Loucy (cell line): Measurements from ENCODE around the gene SECISBP2.

ENCODE experiments used
- H2AFZ ChIP-seq: fragments of 200-600 bp; sonication (generic); 2 replicates; pipeline ENCODE4 v1.6.0; 2016; ENCODE audit warnings: antibody characterized with exemption, mild to moderate bottlenecking, low read length, moderate library complexity
- H3F3A ChIP-seq: fragments of 200-600 bp; 2 replicates; pipeline ENCODE4 v1.6.0; 2016; ENCODE audit warnings: antibody characterized with exemption, low read depth, mild to moderate bottlenecking
- H3K27me3 ChIP-seq: fragments of 200-600 bp; sonication (generic); 2 replicates; pipeline ENCODE4 v1.6.1; 2014; ENCODE audit warnings: low read length, mild to moderate bottlenecking; ENCODE audit not compliant: insufficient read depth, poor library complexity, severe bottlenecking
- H3K36me3 ChIP-seq: fragments of 200-600 bp; sonication (generic); 2 replicates; pipeline ENCODE4 v1.6.1; 2016; ENCODE audit warnings: low read length; ENCODE audit not compliant: insufficient read depth
- H3K4me1 ChIP-seq: fragments of 200-600 bp; sonication (generic); 2 replicates; pipeline ENCODE4 v1.5.1; 2014; ENCODE audit warnings: low read length, mild to moderate bottlenecking; ENCODE audit not compliant: insufficient read depth, poor library complexity, severe bottlenecking
- H3K4me2 ChIP-seq: fragments of 200-600 bp; sonication (generic); 2 replicates; pipeline ENCODE4 v1.6.0; 2014; ENCODE audit warnings: antibody characterized with exemption, low read length, low read depth, mild to moderate bottlenecking; ENCODE audit not compliant: poor library complexity, severe bottlenecking
- H3K4me3 ChIP-seq: fragments of 200-600 bp; sonication (generic); 2 replicates; pipeline ENCODE4 v1.5.1; 2014; ENCODE audit warnings: low read length, mild to moderate bottlenecking, mixed read lengths; ENCODE audit not compliant: poor library complexity, severe bottlenecking
- H3K79me2 ChIP-seq: fragments of 200-600 bp; sonication (generic); 2 replicates; pipeline ENCODE4 v1.6.1; 2014; ENCODE audit warnings: low read length; ENCODE audit not compliant: insufficient read depth
- H3K9ac ChIP-seq: fragments of 200-600 bp; sonication (generic); 2 replicates; pipeline ENCODE4 v1.6.0; 2014; ENCODE audit warnings: mild to moderate bottlenecking, low read depth, low read length, moderate library complexity; ENCODE audit not compliant: poor library complexity, severe bottlenecking
- H3K9me2 ChIP-seq: fragments of 200-600 bp; sonication (generic); replicated peaks from 2 replicates; pipeline ENCODE4 v1.6.1; 2016; ENCODE audit warnings: low read depth, low read length, mixed read lengths
- H3K9me3 ChIP-seq: fragments of 200-600 bp; sonication (generic); 2 replicates; pipeline ENCODE4 v1.6.1; 2014; ENCODE audit warnings: mild to moderate bottlenecking, antibody characterized with exemption, low read length, low read depth; ENCODE audit not compliant: insufficient read depth
- H4K20me1 ChIP-seq: fragments of 200-600 bp; sonication (generic); 2 replicates; pipeline ENCODE4 v1.6.0; 2014; ENCODE audit warnings: antibody characterized with exemption, low read length, mild to moderate bottlenecking; ENCODE audit not compliant: insufficient read depth, poor library complexity, severe bottlenecking
- EZH2phosphoT487 ChIP-seq: fragments of 200-600 bp; IDR thresholded peaks from 2 replicates; pipeline ENCODE4 v1.6.1; 2018; ENCODE audit warnings: antibody characterized with exemption, mild to moderate bottlenecking, moderate library complexity, borderline replicate concordance
- TF ChIP-seq, protein P1 (sequence below): fragments of 200-600 bp; sonication (generic); conservative IDR thresholded peaks from 2 replicates; pipeline ENCODE4 v1.5.1; 2014; ENCODE audit warnings: mild to moderate bottlenecking, antibody characterized with exemption, low read length

SECISBP2 gene

DNA sequence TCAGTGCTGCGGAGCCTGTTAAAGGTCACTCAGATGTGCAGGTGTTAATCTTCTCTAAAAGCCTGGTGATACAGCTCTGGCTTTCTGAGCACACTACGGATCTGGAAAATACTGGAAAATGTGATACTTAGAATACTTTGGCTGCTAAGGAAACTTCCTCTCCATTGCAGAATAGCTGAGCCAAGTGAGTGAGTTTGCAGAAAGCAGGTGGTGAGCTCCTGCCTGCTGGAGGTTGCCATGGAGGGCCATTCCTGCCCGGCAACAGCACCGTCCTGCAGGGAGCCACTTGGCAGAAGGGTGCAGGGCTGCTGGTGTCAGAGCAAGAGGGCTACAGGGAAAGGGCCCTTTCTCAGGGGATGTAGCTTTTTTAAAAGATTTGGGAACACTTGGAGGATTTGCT lies 40.7 kb downstream of the SECISBP2 start:
- Histone ChIP-seq H3K4me1 (peaks cover 11% of the 10 kb centered on the region), H4K20me1 (no peaks in the 10 kb centered on the region)
- no peak for TF ChIP-seq EZH2phosphoT487
- TF ChIP-seq, protein P1, sequence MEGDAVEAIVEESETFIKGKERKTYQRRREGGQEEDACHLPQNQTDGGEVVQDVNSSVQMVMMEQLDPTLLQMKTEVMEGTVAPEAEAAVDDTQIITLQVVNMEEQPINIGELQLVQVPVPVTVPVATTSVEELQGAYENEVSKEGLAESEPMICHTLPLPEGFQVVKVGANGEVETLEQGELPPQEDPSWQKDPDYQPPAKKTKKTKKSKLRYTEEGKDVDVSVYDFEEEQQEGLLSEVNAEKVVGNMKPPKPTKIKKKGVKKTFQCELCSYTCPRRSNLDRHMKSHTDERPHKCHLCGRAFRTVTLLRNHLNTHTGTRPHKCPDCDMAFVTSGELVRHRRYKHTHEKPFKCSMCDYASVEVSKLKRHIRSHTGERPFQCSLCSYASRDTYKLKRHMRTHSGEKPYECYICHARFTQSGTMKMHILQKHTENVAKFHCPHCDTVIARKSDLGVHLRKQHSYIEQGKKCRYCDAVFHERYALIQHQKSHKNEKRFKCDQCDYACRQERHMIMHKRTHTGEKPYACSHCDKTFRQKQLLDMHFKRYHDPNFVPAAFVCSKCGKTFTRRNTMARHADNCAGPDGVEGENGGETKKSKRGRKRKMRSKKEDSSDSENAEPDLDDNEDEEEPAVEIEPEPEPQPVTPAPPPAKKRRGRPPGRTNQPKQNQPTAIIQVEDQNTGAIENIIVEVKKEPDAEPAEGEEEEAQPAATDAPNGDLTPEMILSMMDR = no peak

DNA sequence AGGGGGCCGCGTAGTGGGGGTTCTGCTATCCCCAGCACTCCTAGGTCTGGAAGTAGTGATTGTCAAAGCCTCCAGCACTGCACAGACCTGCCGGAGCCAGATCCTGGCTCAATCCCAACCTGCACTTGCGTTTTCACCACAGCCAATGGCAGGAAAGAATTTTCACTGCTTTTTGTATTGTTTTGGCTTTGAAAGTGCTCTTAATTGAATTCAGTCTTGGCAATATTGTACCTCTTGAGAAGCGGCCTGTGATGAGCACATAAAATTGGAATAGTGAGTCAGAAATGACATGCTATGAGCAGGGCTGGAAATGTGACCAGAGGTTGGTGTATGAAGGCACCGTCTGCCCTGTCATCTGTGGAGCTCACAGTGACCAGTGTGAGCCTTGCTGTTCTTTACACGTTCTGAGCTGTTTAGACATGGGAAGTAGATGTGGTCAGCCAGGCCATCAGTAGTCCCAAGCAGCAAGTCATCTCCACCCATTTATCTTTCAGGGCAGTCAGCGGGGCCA lies 41.5 kb downstream of the SECISBP2 start:
- Histone ChIP-seq H3K36me3 (peaks cover 75% of the 10 kb centered on the region; the same call in 1 of the 2 replicates), H3K9me2 (no peaks in the 10 kb centered on the region), H3F3A (no peaks in the 10 kb centered on the region), H3K79me2 (no peaks in the 10 kb centered on the region), H3K4me3 (no peak overlapping the region), H3K4me1 (peaks cover 11% of the 10 kb centered on the region), H2AFZ (no peak overlapping the region), H3K27me3 (no peaks in the 10 kb centered on the region), H4K20me1 (no peaks in the 10 kb centered on the region), H3K4me2 (no peak overlapping the region), H3K9me3 (no peaks in the 10 kb centered on the region), H3K9ac (no peak overlapping the region)
- TF ChIP-seq EZH2phosphoT487 = no peak
- TF ChIP-seq, protein P1 = no peak

More for the DNA sequence above, 40.7 kb downstream of the SECISBP2 start:
- Histone ChIP-seq H3F3A (no peaks in the 10 kb centered on the region), H2AFZ (no peak overlapping the region), H3K4me3 (no peak overlapping the region), H3K79me2 (no peaks in the 10 kb centered on the region), H3K36me3 (peaks cover 83% of the 10 kb centered on the region; the same call in 1 of the 2 replicates), H3K27me3 (no peaks in the 10 kb centered on the region), H3K4me2 (no peak overlapping the region), H3K9me2 (no peaks in the 10 kb centered on the region), H3K9me3 (no peaks in the 10 kb centered on the region), H3K9ac (no peak overlapping the region)

DNA sequence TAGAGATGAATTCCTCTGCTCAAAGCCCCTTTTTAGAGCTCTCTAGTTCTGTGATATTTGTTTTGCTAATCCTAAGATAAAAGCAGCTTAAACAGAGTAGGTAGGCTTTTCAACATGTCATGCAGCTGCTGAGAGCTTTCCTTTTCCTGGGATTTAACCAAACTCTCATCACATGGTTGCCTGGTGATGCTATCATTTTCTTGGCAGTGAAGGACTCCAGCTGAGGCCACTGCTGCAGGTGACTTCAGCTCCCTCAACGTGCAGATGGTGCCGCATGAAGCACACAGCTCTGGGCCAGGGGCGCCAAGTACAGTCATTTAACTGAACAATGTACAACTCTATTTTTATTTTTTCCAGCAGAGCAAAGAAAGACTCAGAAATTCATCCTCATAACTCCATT lies 42.2 kb downstream of the SECISBP2 start:
- Histone ChIP-seq H3K9me3 (no peaks in the 10 kb centered on the region), H3K4me1 (peaks cover 11% of the 10 kb centered on the region), H3K36me3 (peaks cover 68% of the 10 kb centered on the region; the same call in 1 of the 2 replicates), H3K27me3 (no peaks in the 10 kb centered on the region), H3K9ac (no peak overlapping the region), H4K20me1 (no peaks in the 10 kb centered on the region), H3K4me3 (no peak overlapping the region), H3F3A (no peaks in the 10 kb centered on the region), H3K79me2 (no peaks in the 10 kb centered on the region), H2AFZ (no peak overlapping the region), H3K9me2 (no peaks in the 10 kb centered on the region), H3K4me2 (no peak overlapping the region)
- TF ChIP-seq EZH2phosphoT487 = no peak
- TF ChIP-seq, protein P1 = no peak
